BLaER1 treated with 17β-estradiol and CSF1 and Interleukin-3, amounts not matched to agents 10 nM and 100 nM (cell line): ENCODE data around the gene ATXN10.
A peak's percentile ranks its signal among the peaks of the same experiment; 100 is the strongest.

Experiments
- H3K27ac ChIP-seq, 11 experiments: shearing (Covaris generic); formaldehyde crosslinking; 2 replicates each; pipeline ENCODE4 v1.8.1; 2022
- H3K27me3 ChIP-seq, 11 experiments: shearing (Covaris generic); formaldehyde crosslinking; 2 replicates each; pipeline ENCODE4 v1.8.1; 2022
- H3K36me3 ChIP-seq, 11 experiments: shearing (Covaris generic); formaldehyde crosslinking; 2 replicates each; pipeline ENCODE4 v1.8.1; 2022
- H3K4me1 ChIP-seq, 10 experiments: shearing (Covaris generic); formaldehyde crosslinking; 2 replicates each; pipeline ENCODE4 v1.8.1; 2022
- H3K4me2 ChIP-seq, 11 experiments: shearing (Covaris generic); formaldehyde crosslinking; 2 replicates each; pipeline ENCODE4 v1.8.1; 2022
- H3K4me3 ChIP-seq, 10 experiments: shearing (Covaris generic); formaldehyde crosslinking; 2 replicates each; pipeline ENCODE4 v1.8.1; 2022
- H3K9ac ChIP-seq, 11 experiments: shearing (Covaris generic); formaldehyde crosslinking; 2 replicates each; pipeline ENCODE4 v1.8.1; 2022
- H3K9me3 ChIP-seq, 11 experiments: shearing (Covaris generic); formaldehyde crosslinking; replicated peaks in 1 of 11; 2 replicates each; pipeline ENCODE4 v1.8.1; 2022
- H4K20me1 ChIP-seq, 11 experiments: shearing (Covaris generic); formaldehyde crosslinking; 2 replicates each; pipeline ENCODE4 v1.8.1; 2022
- Cebpa-rat ChIP-seq, 11 experiments: shearing (Covaris generic); IDR thresholded peaks; 2 replicates each; pipeline ENCODE4 v1.8.1; 2022

ATXN10 gene

DNA sequence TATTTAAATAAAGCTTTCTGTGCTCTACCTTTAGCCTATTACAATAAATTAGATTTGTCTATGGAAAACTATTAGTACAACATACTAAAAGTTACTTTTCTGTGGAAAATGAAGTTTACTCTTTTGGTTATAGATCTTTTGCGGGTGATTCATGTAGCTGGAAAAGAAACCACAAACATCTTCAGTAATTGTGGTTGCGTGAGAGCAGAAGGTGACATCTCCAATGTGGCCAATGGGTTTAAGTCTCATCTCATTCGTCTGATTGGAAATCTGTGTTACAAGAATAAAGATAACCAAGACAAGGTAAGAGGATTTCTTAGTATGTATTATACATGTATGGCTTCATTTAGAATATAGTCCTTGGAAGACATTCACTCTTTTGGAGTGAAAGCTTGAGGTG lies 68.6 kb downstream of the ATXN10 start:
- Histone ChIP-seq H3K27me3 (no peaks in the 10 kb centered on the region), H3K36me3 (peaks cover 93 to 100% (median 98%) of the 10 kb centered on the region in 11 experiments)
- no peak for TF ChIP-seq Cebpa-rat (IDR thresholded peaks at IDR 0.05)

DNA sequence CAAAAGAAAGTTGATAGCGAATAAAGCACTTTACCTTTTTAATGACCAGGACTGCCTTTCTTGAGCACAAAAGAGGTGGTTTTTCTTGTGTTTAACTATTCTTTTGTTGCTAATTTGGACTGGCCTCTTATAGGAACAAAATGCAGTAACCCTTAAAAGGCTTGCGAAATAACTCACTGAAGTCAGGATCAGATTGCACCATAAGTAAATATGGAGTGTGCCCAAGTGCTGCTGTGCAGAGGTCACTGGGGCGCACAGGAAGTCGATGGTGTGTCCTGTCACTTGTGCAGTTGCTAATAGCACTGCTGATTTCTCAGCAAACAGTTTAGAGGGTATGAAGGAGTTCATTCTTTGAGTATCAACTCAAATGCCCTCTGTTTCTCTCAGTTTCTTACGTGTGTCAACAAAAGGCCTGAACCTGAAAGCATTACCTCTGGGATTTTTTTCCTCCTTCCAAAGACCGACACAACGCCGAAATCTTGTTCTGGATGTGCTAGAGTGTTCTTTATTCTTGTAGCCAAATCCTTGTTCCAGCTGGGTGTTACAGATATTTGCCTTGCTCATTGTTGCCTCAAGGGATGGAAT lies 71.3 kb downstream of the ATXN10 start:
- Histone ChIP-seq H3K36me3 (peaks cover 86 to 96% (median 94%) of the 10 kb centered on the region in 11 experiments), H3K27me3 (no peaks in the 10 kb centered on the region), H3K9me3 (peaks cover 26 to 41% (median 35%) of the 10 kb centered on the region in 11 experiments), H3K9ac (no peak overlapping the region), H3K27ac (peak overlapping the region in 1 of 11 experiments; percentile 38; a peak in 1 of 22 replicates), H3K4me1 (peaks cover 0 to 17% (median 0%) of the 10 kb centered on the region in 10 experiments; a peak in 7 of 20 replicates), H3K4me2 (peak overlapping the region in 5 of 11 experiments; percentile 2 to 39 (median 19); a peak in 7 of 22 replicates), H4K20me1 (peaks cover 0 to 46% (median 34%) of the 10 kb centered on the region in 11 experiments; a peak in 16 of 22 replicates), H3K4me3 (no peak overlapping the region; a peak in 1 of 20 replicates)
- TF ChIP-seq Cebpa-rat (IDR thresholded peaks at IDR 0.05), result peak in 7 of 11 experiments; percentile 12 to 78 (median 44); a peak in 6 of 22 replicates

More for the DNA sequence above, 68.6 kb downstream of the ATXN10 start:
- no peak overlapping the region for H3K9ac ChIP-seq
- peaks cover 26 to 41% (median 35%) of the 10 kb centered on the region in 11 experiments for H3K9me3 ChIP-seq
- H3K4me3 ChIP-seq, result no peak overlapping the region
- H3K4me1 ChIP-seq, result peaks cover 0 to 17% (median 0%) of the 10 kb centered on the region in 10 experiments; a peak in 7 of 20 replicates
- H3K27ac ChIP-seq, result no peak overlapping the region
- no peak overlapping the region for H3K4me2 ChIP-seq
- H4K20me1 ChIP-seq, result peaks cover 0 to 25% (median 15%) of the 10 kb centered on the region in 11 experiments; a peak in 11 of 22 replicates

DNA sequence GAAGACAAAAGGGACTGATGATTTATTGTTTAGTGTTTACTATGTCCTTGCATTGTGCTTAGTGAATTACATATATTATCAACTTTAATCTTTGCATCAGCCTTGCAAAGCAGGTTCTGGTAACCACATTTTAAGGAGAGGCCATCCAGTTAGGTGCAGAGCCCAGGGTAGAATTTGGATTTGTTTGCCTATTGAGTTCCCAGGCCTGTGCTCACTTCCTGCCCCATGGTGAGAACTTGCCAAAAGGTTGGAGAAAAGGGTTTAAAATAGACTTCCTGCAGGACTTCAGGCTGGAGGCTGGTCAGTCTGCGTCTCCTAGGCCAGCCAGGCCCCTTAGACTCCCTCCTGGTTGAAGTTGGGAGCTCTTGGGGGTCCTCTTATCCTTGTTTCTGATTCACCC lies 72.1 kb downstream of the ATXN10 start:
- Histone ChIP-seq H3K4me2 (peak overlapping the region in 2 of 11 experiments; percentile 5 to 39; a peak in 1 of 22 replicates), H3K27me3 (no peaks in the 10 kb centered on the region), H3K36me3 (peaks cover 78 to 95% (median 92%) of the 10 kb centered on the region in 11 experiments), H3K27ac (no peak overlapping the region), H3K4me3 (no peak overlapping the region), H3K9me3 (peaks cover 23 to 39% (median 32%) of the 10 kb centered on the region in 11 experiments), H3K4me1 (peaks cover 0 to 17% (median 0%) of the 10 kb centered on the region in 10 experiments; a peak in 7 of 20 replicates), H3K9ac (no peak overlapping the region), H4K20me1 (peaks cover 0 to 53% (median 36%) of the 10 kb centered on the region in 11 experiments; a peak in 17 of 22 replicates)
- TF ChIP-seq Cebpa-rat (IDR thresholded peaks at IDR 0.05), result no peak

DNA sequence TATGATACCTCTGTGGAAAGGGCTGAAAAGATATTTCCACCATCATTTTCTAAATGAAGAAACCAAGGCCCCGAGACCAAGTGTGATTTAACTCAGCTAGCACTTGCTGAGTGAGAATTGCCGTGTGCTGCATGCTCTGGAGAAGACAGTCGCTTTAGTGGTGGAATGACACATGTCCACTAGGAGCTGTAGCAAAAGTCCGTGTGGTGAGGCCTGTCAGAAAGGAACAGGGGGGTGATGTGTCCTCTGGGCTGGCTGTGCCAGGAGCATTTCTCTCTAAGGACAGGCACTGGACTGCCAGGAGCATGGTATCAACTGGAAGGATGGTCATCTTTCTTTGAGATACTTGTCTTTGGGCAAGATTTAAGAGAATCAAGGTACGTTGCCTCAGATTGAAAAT lies 72.8 kb downstream of the ATXN10 start:
- peaks cover 0 to 17% (median 0%) of the 10 kb centered on the region in 10 experiments; a peak in 7 of 20 replicates for H3K4me1 ChIP-seq
- no peak overlapping the region for H3K4me2 ChIP-seq
- no peak for TF ChIP-seq Cebpa-rat (IDR thresholded peaks at IDR 0.05)
- peaks cover 77 to 95% (median 90%) of the 10 kb centered on the region in 11 experiments for H3K36me3 ChIP-seq
- H3K9me3 ChIP-seq, result peaks cover 19 to 32% (median 27%) of the 10 kb centered on the region in 11 experiments
- H4K20me1 ChIP-seq, result peaks cover 0 to 60% (median 37%) of the 10 kb centered on the region in 11 experiments; a peak in 17 of 22 replicates
- H3K4me3 ChIP-seq, result no peak overlapping the region
- no peak overlapping the region for H3K9ac ChIP-seq
- no peaks in the 10 kb centered on the region for H3K27me3 ChIP-seq
- H3K27ac ChIP-seq, result no peak overlapping the region

DNA sequence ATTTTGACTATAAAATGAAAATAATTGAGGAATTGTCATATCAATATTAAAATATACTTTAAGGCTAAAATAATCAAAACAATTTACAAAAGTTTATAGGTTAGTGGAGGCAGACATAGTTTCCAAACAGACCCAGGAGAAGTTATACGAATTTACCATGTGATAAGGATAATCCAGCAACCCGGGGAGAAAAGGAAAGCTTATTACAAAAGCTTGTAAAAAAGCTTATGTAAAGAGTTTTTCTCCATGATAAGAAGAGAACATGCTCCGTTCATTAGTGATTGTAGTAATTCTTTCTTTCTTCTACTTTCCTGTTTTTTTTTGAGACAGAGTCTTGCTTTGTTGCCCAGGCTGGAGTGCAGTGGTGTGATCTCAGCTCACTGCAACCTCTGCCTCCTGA lies 79.0 kb downstream of the ATXN10 start:
- H3K9ac ChIP-seq, result no peak overlapping the region
- peaks cover 43 to 89% (median 69%) of the 10 kb centered on the region in 11 experiments for H3K36me3 ChIP-seq
- H3K9me3 ChIP-seq, result no peaks in the 10 kb centered on the region
- H4K20me1 ChIP-seq, result peaks cover 0 to 89% (median 50%) of the 10 kb centered on the region in 11 experiments; a peak in 20 of 22 replicates
- H3K4me2 ChIP-seq, result no peak overlapping the region
- no peak overlapping the region for H3K27ac ChIP-seq
- no peak for TF ChIP-seq Cebpa-rat (IDR thresholded peaks at IDR 0.05)
- H3K4me3 ChIP-seq, result no peak overlapping the region
- H3K27me3 ChIP-seq, result no peaks in the 10 kb centered on the region
- H3K4me1 ChIP-seq, result peaks cover 0 to 19% (median 12%) of the 10 kb centered on the region in 10 experiments; a peak in 14 of 20 replicates

DNA sequence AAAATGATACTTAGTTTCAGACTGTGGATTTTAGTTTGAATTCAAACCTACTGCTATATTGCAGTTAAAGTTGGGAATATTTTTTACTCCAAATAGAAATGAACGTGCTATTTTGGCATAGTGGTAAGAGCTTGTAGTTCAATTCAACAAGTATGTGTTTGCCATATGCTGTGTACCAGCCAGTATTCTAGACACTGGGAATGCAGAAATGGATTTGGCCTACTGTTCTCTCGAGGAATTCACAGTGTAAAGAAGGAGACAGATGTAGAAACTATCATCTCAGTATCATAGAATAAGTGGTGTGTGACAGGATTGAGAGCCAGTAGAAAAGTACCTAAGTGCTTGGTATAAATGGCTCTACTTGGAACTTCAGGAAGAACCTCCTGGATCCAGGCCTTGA lies 80.4 kb downstream of the ATXN10 start:
- Histone ChIP-seq H3K27me3 (no peaks in the 10 kb centered on the region), H3K4me1 (peaks cover 0 to 22% (median 12%) of the 10 kb centered on the region in 10 experiments; a peak in 14 of 20 replicates), H3K9me3 (no peaks in the 10 kb centered on the region), H3K4me2 (no peak overlapping the region), H3K4me3 (no peak overlapping the region), H3K36me3 (peaks cover 46 to 92% (median 74%) of the 10 kb centered on the region in 11 experiments), H4K20me1 (peaks cover 0 to 92% (median 51%) of the 10 kb centered on the region in 11 experiments; a peak in 20 of 22 replicates), H3K27ac (no peak overlapping the region), H3K9ac (no peak overlapping the region)
- no peak for TF ChIP-seq Cebpa-rat (IDR thresholded peaks at IDR 0.05)

DNA sequence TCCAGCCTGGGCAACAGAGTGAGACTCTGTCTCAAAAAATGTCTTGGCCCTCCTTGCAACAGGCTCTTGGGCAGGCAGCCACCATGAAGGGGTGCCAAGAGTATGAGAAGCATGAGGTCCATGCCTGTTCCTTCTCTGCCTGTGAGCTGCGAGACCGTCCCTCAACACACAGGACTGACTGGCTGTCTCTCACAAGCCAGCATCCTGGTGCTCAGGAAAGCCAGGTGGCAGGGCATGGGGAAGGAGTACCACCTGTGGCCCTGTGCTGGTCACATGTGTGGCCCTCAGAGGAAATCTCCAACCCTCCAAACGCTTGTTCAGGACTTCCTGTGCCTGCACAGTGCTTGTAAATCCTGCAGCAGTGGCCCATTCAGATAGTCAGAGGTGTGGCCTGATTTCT lies 83.2 kb downstream of the ATXN10 start:
- TF ChIP-seq Cebpa-rat (IDR thresholded peaks at IDR 0.05), result no peak
- Histone ChIP-seq H3K27me3 (no peaks in the 10 kb centered on the region), H3K27ac (no peak overlapping the region), H3K4me1 (peaks cover 0 to 22% (median 12%) of the 10 kb centered on the region in 10 experiments; a peak in 14 of 20 replicates), H3K9ac (no peak overlapping the region), H3K4me2 (peak overlapping the region in 8 of 11 experiments; percentile 32 to 59 (median 54); a peak in 15 of 22 replicates), H3K4me3 (no peak overlapping the region), H3K36me3 (peaks cover 45 to 90% (median 70%) of the 10 kb centered on the region in 11 experiments), H3K9me3 (no peaks in the 10 kb centered on the region), H4K20me1 (peaks cover 0 to 91% (median 44%) of the 10 kb centered on the region in 11 experiments; a peak in 20 of 22 replicates)

DNA sequence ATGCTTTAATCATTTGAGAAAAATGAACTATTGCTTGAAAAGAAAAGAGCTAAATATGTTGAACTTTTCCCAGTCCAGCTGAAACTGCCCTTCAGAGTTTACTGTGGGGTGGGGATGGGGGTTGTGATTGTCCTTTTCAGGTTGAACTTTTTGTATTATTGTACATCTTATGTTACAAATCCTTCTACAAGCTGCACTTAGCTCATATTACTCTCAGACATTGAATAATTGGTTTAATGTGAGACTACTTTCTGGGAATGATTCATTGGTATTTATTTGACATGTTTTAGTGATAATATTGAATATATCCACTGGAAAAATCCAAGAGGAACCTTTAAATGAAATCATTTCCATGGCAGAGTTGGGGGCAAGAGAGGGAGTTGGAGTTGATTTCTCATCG lies 84.9 kb downstream of the ATXN10 start:
- Histone ChIP-seq H3K4me3 (no peak overlapping the region), H3K27me3 (no peaks in the 10 kb centered on the region), H3K4me1 (peaks cover 0 to 22% (median 12%) of the 10 kb centered on the region in 10 experiments; a peak in 14 of 20 replicates), H3K9ac (no peak overlapping the region), H3K36me3 (peaks cover 46 to 86% (median 68%) of the 10 kb centered on the region in 11 experiments), H4K20me1 (peaks cover 0 to 93% (median 54%) of the 10 kb centered on the region in 11 experiments; a peak in 20 of 22 replicates), H3K9me3 (no peaks in the 10 kb centered on the region), H3K4me2 (no peak overlapping the region), H3K27ac (no peak overlapping the region)
- TF ChIP-seq Cebpa-rat (IDR thresholded peaks at IDR 0.05), result no peak

DNA sequence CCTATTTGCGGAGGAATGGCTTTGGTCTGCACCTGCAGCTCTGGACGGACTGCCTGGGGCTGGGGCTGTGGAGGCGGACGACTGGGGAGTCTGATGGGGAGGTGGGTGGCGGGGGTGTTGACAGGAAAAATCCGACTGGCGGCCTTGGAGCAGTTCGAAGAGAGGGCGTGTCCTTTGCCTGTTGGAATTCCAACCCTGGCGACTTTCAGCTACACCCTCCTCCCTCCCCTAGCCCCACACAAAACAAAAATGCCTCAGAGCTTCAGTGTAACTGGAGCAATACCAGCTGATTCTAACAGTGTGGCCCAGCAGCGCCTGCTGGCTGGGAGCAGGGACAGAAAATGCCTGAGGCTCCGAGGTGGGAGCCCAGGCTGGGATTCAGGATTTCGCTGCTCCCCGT lies 85.4 kb downstream of the ATXN10 start:
- Histone ChIP-seq H3K27ac (no peak overlapping the region), H3K4me3 (no peak overlapping the region), H3K4me1 (peaks cover 0 to 22% (median 12%) of the 10 kb centered on the region in 10 experiments; a peak in 14 of 20 replicates), H3K4me2 (no peak overlapping the region), H3K36me3 (peaks cover 46 to 85% (median 66%) of the 10 kb centered on the region in 11 experiments), H4K20me1 (peaks cover 0 to 94% (median 57%) of the 10 kb centered on the region in 11 experiments; a peak in 20 of 22 replicates), H3K27me3 (no peaks in the 10 kb centered on the region), H3K9me3 (no peaks in the 10 kb centered on the region), H3K9ac (no peak overlapping the region)
- no peak for TF ChIP-seq Cebpa-rat (IDR thresholded peaks at IDR 0.05)
